Measurements from ENCODE around the gene CHURC1. TPM values are rescaled to one million over a fixed set of nuclear protein-coding genes. Genes with fewer than 3 reads are reported as not detected.

The CHURC1 gene
- total and polyA plus RNA-seq, 2 donors (not counting 1 experiment from before 2014, with no cell fraction given): 29.7 to 77.1 TPM

GRCh38 chr14:64951291-64951690, 37.0 kb downstream of the CHURC1 start:
- no peaks in the 10 kb centered on the region for H3K27me3 Mint-ChIP-seq
- 99% methylated on average over 7 of the region's 8 CpGs for WGBS (ENCODE audit: insufficient coverage)
- H3K4me3 Mint-ChIP-seq: no peak overlapping the region
- Histone ChIP-seq H3K4me1 (ENCODE audit: control insufficient read depth in 2 of 2, insufficient read depth in 2 of 2, low read length in 2 of 2) (peaks cover 0 to 9% of the 10 kb centered on the region in 2 donors), H3K27me3 (replicated peaks in 1 of 4; ENCODE audit: control extremely low read depth in 1 of 4, control insufficient read depth in 3 of 4, insufficient read depth in 4 of 4, low read length in 3 of 4) (no peaks in the 10 kb centered on the region), H3K9me3 (ENCODE audit: control extremely low read depth in 1 of 3, control insufficient read depth in 2 of 3, insufficient read depth in 1 of 3, low read length in 2 of 3) (no peaks in the 10 kb centered on the region), H3K9ac (ENCODE audit: low read length) (no peak overlapping the region), H4K20me1 (ENCODE audit: control insufficient read depth, insufficient read depth, low read length, poor library complexity, severe bottlenecking) (no peaks in the 10 kb centered on the region), H3K27ac (ENCODE audit: low read length in 2 of 2) (no peak overlapping the region), H3K79me2 (ENCODE audit: control insufficient read depth, insufficient read depth, low read length) (no peaks in the 10 kb centered on the region), H2AFZ (ENCODE audit: insufficient read depth, low read depth, low read length, poor library complexity, severe bottlenecking) (no peak overlapping the region), H3K4me2 (replicated peaks; ENCODE audit: low read depth, low read length, poor library complexity, severe bottlenecking) (no peak overlapping the region), H3K4me3 (ENCODE audit: control extremely low read depth in 1 of 5, extremely low read depth in 1 of 5, insufficient read depth in 1 of 5, low read depth in 2 of 5, low read length in 4 of 5) (no peak overlapping the region), H3K36me3 (replicated peaks in 1 of 2; ENCODE audit: control extremely low read depth in 1 of 2, control insufficient read depth in 1 of 2, extremely low read depth in 1 of 2, insufficient read depth in 2 of 2, low read length in 1 of 2) (no peaks in the 10 kb centered on the region)
- DNase-seq: no peak
- no peak overlapping the region for H3K27ac Mint-ChIP-seq
- ATAC-seq (ENCODE audit: low read depth): no peak
- TF ChIP-seq EZH2 (IDR thresholded peaks at IDR 0.05; ENCODE audit: borderline replicate concordance, insufficient read depth, low read depth, low read length, poor library complexity, severe bottlenecking): no peak
- TF ChIP-seq CTCF (IDR thresholded peaks at IDR 0.05): no peak
- no peaks in the 10 kb centered on the region for H3K9me3 Mint-ChIP-seq (ENCODE audit: insufficient read depth)
- intact Hi-C loops (cut with micrococcal nuclease): no loop called here
- POLR2A ChIA-PET: no interaction called here
- H3K4me1 Mint-ChIP-seq: peaks cover 9% of the 10 kb centered on the region
- CTCF ChIA-PET: no interaction called here

- H3K9me3 Mint-ChIP-seq (ENCODE audit: insufficient read depth): no peaks in the 10 kb centered on the region
- no peak for TF ChIP-seq CTCF (IDR thresholded peaks at IDR 0.05)
- intact Hi-C loops (cut with micrococcal nuclease): no loop called here
- H4K20me1 ChIP-seq (ENCODE audit: control insufficient read depth, insufficient read depth, low read length, poor library complexity, severe bottlenecking): no peaks in the 10 kb centered on the region
- H3K4me3 ChIP-seq (ENCODE audit: control extremely low read depth in 1 of 5, extremely low read depth in 1 of 5, insufficient read depth in 1 of 5, low read depth in 2 of 5, low read length in 4 of 5): no peak overlapping the region
- no peak overlapping the region for H2AFZ ChIP-seq (ENCODE audit: insufficient read depth, low read depth, low read length, poor library complexity, severe bottlenecking)
- ATAC-seq (ENCODE audit: low read depth): no peak
- H3K4me1 ChIP-seq (ENCODE audit: control insufficient read depth in 2 of 2, insufficient read depth in 2 of 2, low read length in 2 of 2): peaks cover 0 to 9% of the 10 kb centered on the region in 2 donors
- no peak overlapping the region for H3K9ac ChIP-seq (ENCODE audit: low read length)
- no peaks in the 10 kb centered on the region for H3K79me2 ChIP-seq (ENCODE audit: control insufficient read depth, insufficient read depth, low read length)
- no peak overlapping the region for H3K27ac Mint-ChIP-seq
- H3K4me1 Mint-ChIP-seq: peaks cover 9% of the 10 kb centered on the region
- POLR2A ChIA-PET: no interaction called here
- no peak overlapping the region for H3K27ac ChIP-seq (ENCODE audit: low read length in 2 of 2)
- CTCF ChIA-PET: no interaction called here
- no peak overlapping the region for H3K4me2 ChIP-seq (replicated peaks; ENCODE audit: low read depth, low read length, poor library complexity, severe bottlenecking)
- DNase-seq: no peak
- no peaks in the 10 kb centered on the region for H3K27me3 Mint-ChIP-seq
- no peaks in the 10 kb centered on the region for H3K36me3 ChIP-seq (replicated peaks in 1 of 2; ENCODE audit: control extremely low read depth in 1 of 2, control insufficient read depth in 1 of 2, extremely low read depth in 1 of 2, insufficient read depth in 2 of 2, low read length in 1 of 2)
- H3K9me3 ChIP-seq (ENCODE audit: control extremely low read depth in 1 of 3, control insufficient read depth in 2 of 3, insufficient read depth in 1 of 3, low read length in 2 of 3): no peaks in the 10 kb centered on the region
- H3K27me3 ChIP-seq (replicated peaks in 1 of 4; ENCODE audit: control extremely low read depth in 1 of 4, control insufficient read depth in 3 of 4, insufficient read depth in 4 of 4, low read length in 3 of 4): no peaks in the 10 kb centered on the region
- no peak overlapping the region for H3K4me3 Mint-ChIP-seq
Measured at GRCh38 chr14:64951724-64952123, 37.5 kb downstream of the CHURC1 start.

Data from B cell (primary cell).